Measurements from ENCODE around the gene FRS3.

DNA sequence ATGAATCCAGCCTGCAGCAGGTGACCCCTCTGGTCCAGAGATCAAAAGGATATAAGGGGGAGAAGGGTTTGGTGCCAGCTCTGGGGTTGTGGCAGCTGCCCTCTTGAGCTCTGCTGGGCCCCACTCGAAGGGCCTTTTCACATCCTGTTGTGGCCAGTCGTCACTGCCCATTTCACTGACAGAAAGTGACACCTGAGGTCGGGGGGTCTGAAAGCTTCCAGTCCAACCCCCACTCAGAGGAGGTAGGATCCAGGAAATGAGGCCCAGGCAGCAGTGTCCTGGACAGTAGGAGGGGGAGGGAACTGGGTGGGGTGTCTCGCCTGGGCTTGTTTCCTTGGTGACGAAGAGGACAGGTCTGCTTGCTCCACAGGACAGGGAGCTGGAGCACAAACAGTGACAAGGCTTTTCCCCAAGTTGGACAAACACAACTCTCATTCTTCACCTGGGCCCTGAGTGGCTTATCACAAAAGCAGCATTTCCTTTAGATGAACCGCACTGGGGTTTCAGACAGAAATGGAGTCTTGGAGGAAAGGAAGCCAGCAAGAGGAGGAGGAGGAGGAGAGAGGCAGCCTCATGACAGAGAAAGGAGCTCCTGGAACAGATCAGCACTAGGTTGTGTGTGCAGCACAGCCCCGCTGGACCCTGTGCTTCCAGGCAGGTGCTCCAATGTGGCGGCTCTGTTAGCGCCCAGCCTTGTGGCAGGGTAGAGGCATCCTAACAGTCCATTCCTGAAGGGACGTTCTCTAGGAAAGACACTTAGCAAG, 11.0 kb downstream of the FRS3 start:
- TF ChIP-seq POLR2A (IDR thresholded peaks at IDR 0.05), result no peak
- TF ChIP-seq, protein P1, sequence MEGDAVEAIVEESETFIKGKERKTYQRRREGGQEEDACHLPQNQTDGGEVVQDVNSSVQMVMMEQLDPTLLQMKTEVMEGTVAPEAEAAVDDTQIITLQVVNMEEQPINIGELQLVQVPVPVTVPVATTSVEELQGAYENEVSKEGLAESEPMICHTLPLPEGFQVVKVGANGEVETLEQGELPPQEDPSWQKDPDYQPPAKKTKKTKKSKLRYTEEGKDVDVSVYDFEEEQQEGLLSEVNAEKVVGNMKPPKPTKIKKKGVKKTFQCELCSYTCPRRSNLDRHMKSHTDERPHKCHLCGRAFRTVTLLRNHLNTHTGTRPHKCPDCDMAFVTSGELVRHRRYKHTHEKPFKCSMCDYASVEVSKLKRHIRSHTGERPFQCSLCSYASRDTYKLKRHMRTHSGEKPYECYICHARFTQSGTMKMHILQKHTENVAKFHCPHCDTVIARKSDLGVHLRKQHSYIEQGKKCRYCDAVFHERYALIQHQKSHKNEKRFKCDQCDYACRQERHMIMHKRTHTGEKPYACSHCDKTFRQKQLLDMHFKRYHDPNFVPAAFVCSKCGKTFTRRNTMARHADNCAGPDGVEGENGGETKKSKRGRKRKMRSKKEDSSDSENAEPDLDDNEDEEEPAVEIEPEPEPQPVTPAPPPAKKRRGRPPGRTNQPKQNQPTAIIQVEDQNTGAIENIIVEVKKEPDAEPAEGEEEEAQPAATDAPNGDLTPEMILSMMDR (IDR thresholded peaks at IDR 0.05), result no peak

All from heart left ventricle (tissue), 13 donors.